ENCODE data around the gene DRD2.

Gene DRD2

GRCh38 chr11:113504586-113504985, 29.4 kb upstream of the DRD2 start:
- Histone ChIP-seq H3K79me2 (ENCODE audit: insufficient read depth, low read depth) (no peaks in the 10 kb centered on the region), H3K4me1 (ENCODE audit: low read depth, poor library complexity, severe bottlenecking) (no peaks in the 10 kb centered on the region), H3K27me3 (ENCODE audit: insufficient read depth, low read depth) (no peaks in the 10 kb centered on the region), H3K36me3 (ENCODE audit: insufficient read depth) (no peaks in the 10 kb centered on the region), H3K4me2 (no peak overlapping the region), H3K4me3 (IDR thresholded peaks at IDR 0.05; ENCODE audit: insufficient read depth, low read depth, low read length) (no peak overlapping the region), H4K20me1 (ENCODE audit: insufficient read depth) (no peaks in the 10 kb centered on the region), H3K9ac (no peak overlapping the region), H3K27ac (no peak overlapping the region), H2AFZ (ENCODE audit: low read depth) (no peak overlapping the region)
- TF ChIP-seq, protein P1, sequence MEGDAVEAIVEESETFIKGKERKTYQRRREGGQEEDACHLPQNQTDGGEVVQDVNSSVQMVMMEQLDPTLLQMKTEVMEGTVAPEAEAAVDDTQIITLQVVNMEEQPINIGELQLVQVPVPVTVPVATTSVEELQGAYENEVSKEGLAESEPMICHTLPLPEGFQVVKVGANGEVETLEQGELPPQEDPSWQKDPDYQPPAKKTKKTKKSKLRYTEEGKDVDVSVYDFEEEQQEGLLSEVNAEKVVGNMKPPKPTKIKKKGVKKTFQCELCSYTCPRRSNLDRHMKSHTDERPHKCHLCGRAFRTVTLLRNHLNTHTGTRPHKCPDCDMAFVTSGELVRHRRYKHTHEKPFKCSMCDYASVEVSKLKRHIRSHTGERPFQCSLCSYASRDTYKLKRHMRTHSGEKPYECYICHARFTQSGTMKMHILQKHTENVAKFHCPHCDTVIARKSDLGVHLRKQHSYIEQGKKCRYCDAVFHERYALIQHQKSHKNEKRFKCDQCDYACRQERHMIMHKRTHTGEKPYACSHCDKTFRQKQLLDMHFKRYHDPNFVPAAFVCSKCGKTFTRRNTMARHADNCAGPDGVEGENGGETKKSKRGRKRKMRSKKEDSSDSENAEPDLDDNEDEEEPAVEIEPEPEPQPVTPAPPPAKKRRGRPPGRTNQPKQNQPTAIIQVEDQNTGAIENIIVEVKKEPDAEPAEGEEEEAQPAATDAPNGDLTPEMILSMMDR (conservative IDR thresholded peaks at IDR 0.05; ENCODE audit: low read depth, low read length) = no peak

DNA sequence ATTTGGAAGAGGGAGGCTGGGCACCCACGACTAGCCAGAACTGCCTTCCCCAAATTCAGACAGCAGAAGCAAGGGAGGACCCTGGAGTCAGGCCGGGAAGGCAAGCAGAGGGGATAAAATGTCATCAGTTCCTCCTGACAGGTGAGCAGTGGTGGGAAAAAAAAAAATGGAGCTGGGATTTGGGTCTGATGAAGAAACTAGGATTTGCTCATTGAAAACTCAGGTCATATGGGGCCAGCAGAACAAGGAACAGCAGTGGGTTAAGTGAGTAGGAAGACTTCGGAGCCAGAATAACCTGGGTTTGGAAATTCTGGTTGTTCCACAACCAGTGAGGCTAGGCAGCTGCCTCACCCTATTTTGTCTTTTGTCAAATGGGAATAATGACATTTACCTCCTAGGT, 28.9 kb upstream of the DRD2 start:
- no peaks in the 10 kb centered on the region for H3K27me3 ChIP-seq (ENCODE audit: insufficient read depth, low read depth)
- no peaks in the 10 kb centered on the region for H3K4me1 ChIP-seq (ENCODE audit: low read depth, poor library complexity, severe bottlenecking)
- H3K36me3 ChIP-seq (ENCODE audit: insufficient read depth) = no peaks in the 10 kb centered on the region
- no peak overlapping the region for H3K4me3 ChIP-seq (IDR thresholded peaks at IDR 0.05; ENCODE audit: insufficient read depth, low read depth, low read length)
- no peaks in the 10 kb centered on the region for H3K79me2 ChIP-seq (ENCODE audit: insufficient read depth, low read depth)
- H3K9ac ChIP-seq = no peak overlapping the region
- no peaks in the 10 kb centered on the region for H4K20me1 ChIP-seq (ENCODE audit: insufficient read depth)
- no peak overlapping the region for H3K4me2 ChIP-seq
- H2AFZ ChIP-seq (ENCODE audit: low read depth) = no peak overlapping the region
- H3K27ac ChIP-seq = no peak overlapping the region
- TF ChIP-seq, protein P1 (conservative IDR thresholded peaks at IDR 0.05; ENCODE audit: low read depth, low read length) = no peak

GRCh38 chr11:113497066-113497910, 22.1 kb upstream of the DRD2 start:
- no peak overlapping the region for H3K9ac ChIP-seq
- H3K4me2 ChIP-seq = no peak overlapping the region
- no peaks in the 10 kb centered on the region for H3K27me3 ChIP-seq (ENCODE audit: insufficient read depth, low read depth)
- no peak overlapping the region for H3K27ac ChIP-seq
- H2AFZ ChIP-seq (ENCODE audit: low read depth) = no peak overlapping the region
- H4K20me1 ChIP-seq (ENCODE audit: insufficient read depth) = no peaks in the 10 kb centered on the region
- H3K4me1 ChIP-seq (ENCODE audit: low read depth, poor library complexity, severe bottlenecking) = no peaks in the 10 kb centered on the region
- H3K4me3 ChIP-seq (IDR thresholded peaks at IDR 0.05; ENCODE audit: insufficient read depth, low read depth, low read length) = no peak overlapping the region
- TF ChIP-seq, protein P1 (conservative IDR thresholded peaks at IDR 0.05; ENCODE audit: low read depth, low read length) = no peak
- no peaks in the 10 kb centered on the region for H3K79me2 ChIP-seq (ENCODE audit: insufficient read depth, low read depth)
- no peaks in the 10 kb centered on the region for H3K36me3 ChIP-seq (ENCODE audit: insufficient read depth)

- Histone ChIP-seq H4K20me1 (ENCODE audit: insufficient read depth) (no peaks in the 10 kb centered on the region), H3K79me2 (ENCODE audit: insufficient read depth, low read depth) (no peaks in the 10 kb centered on the region), H3K9ac (no peak overlapping the region), H3K4me2 (no peak overlapping the region), H3K4me1 (ENCODE audit: low read depth, poor library complexity, severe bottlenecking) (no peaks in the 10 kb centered on the region), H3K27me3 (ENCODE audit: insufficient read depth, low read depth) (no peaks in the 10 kb centered on the region), H3K36me3 (ENCODE audit: insufficient read depth) (no peaks in the 10 kb centered on the region), H2AFZ (ENCODE audit: low read depth) (no peak overlapping the region), H3K27ac (no peak overlapping the region), H3K4me3 (IDR thresholded peaks at IDR 0.05; ENCODE audit: insufficient read depth, low read depth, low read length) (no peak overlapping the region)
- TF ChIP-seq, protein P1 (conservative IDR thresholded peaks at IDR 0.05; ENCODE audit: low read depth, low read length) = no peak
Measured at GRCh38 chr11:113496026-113496651, 20.9 kb upstream of the DRD2 start.

All from KMS-11 (cell line).